Central memory CD4-positive, alpha-beta T cell (primary cell): ENCODE data around the gene ADAD2.

ENCODE experiments used
- DNase-seq: peaks from one replicate; pipeline ENCODE4 v3.0.0; 2022

ADAD2 gene

GRCh38 chr16:84226026-84226425 lies 35.1 kb downstream of the ADAD2 start:
- DNase-seq, result no peak

- no peak for DNase-seq
Observed at GRCh38 chr16:84227548-84227947, 36.6 kb downstream of the ADAD2 start.

- DNase-seq, result no peak
Observed at GRCh38 chr16:84228256-84228838, 37.4 kb downstream of the ADAD2 start.

DNA sequence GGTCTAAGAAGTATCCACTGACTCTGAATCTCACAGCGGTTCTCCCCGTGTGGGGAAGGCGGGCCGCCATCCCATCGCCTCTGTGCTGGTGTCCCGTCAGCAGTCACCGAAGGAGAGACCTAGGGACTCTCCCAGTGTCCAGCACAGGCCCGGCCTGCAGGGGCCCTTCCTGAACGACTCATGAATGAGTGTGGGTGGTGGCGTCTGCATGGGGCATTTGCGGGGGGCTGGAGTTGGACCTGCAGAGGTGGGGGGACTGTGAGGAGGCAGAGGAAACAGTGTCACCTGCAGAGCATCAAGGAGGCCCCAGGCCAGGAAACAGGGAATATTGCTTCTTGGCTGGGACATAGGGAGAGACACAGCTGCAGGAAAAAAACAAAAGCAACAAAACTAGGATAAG lies 38.5 kb downstream of the ADAD2 start:
- DNase-seq, result no peak

DNA sequence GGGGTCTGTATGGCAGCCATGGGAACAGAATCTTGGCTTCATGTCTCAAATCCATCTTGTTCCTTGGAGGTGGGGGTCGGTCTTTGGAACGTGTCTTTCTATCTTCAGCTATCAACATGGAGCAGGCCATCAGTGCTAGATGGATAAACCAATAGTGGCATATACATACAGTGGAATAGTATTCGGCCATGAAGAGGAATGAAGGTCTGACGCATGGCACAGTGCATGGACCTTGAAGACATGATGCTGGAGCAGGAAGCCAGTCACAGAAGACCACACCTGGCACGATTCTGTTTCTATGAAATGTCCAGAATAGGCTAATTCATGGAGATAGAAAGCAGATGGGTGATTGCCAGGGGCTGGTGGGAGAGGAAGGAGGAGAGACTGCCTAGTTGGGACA lies 41.1 kb downstream of the ADAD2 start:
- no peak for DNase-seq

DNA sequence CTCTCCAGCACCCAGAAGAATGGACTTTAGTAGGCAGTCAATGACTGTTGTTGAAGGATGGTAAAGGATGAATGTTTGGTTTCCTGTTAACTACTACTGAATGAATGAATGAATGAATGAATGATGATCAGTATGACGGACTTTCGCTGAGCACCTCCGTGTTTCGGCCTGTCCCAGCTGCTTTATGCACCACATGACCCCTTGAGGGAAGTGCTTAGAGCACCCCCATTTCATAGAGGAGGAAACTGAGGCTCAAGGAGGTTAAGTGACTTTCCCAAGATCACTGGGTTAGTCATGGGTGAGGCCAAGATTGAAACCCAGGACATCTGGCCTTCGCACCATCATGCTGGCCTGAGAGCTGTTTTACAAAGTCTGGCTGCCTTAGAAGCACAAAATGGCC lies 42.0 kb downstream of the ADAD2 start:
- no peak for DNase-seq

- no peak for DNase-seq
Observed at GRCh38 chr16:84233748-84234147, 42.8 kb downstream of the ADAD2 start.

- DNase-seq, result no peak
Observed at GRCh38 chr16:84234321-84235241, 43.6 kb downstream of the ADAD2 start.

DNA sequence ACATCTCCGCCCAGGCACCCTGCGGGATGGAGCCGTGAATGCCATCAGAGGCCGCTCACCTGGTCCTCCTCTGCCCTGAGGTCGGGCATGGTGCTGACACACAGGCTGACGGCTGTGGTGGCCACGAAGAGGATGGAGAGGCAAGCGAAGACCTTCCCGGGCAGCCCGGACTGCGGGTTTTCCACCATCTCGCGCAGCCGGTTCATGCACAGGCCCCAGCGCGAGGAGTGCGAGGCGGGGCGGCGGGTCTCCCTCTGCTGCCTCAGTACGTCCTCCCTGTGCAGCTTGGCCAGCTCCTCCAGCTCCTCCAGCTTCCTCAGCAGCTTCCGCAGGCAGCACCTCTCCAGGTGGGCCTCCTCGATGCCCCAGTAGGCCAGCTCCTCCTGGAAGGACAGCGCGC lies 45.7 kb downstream of the ADAD2 start:
- no peak for DNase-seq

DNA sequence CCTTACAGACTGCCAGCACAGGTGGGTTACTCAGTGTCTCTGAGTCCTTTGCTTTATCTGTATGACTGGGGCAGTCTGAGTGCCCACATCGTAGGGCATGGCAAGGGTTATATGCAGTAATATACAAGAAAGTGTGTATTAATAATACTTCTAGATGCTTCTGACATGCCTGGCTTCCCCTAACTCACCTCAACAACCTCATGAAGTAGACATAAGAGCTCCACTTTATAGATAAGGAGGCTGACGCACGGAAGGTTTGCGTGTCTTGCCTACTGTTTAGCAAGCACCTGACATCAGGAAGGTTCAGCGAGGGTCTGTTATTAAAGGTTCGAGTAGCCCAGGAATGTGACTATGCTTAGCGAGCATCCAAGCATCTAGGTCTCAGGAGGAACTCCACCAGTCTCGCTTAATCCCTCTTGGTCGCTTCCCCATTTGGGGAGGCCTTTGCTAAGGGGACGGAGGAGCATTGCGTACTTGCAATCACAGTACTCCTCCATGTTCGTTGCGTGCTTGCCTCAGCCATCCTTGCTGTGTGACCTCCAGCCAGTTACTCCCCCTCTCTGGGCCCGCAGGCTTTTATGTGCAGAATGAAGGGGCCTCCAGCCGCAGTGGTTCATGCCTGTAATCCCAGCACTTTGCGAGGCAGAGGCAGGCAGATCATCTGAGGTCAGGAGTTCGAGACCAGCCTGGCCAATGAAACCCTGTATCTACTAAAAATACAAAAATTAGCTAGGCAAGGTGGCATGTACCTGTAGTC lies 47.2 kb downstream of the ADAD2 start:
- no peak for DNase-seq

DNA sequence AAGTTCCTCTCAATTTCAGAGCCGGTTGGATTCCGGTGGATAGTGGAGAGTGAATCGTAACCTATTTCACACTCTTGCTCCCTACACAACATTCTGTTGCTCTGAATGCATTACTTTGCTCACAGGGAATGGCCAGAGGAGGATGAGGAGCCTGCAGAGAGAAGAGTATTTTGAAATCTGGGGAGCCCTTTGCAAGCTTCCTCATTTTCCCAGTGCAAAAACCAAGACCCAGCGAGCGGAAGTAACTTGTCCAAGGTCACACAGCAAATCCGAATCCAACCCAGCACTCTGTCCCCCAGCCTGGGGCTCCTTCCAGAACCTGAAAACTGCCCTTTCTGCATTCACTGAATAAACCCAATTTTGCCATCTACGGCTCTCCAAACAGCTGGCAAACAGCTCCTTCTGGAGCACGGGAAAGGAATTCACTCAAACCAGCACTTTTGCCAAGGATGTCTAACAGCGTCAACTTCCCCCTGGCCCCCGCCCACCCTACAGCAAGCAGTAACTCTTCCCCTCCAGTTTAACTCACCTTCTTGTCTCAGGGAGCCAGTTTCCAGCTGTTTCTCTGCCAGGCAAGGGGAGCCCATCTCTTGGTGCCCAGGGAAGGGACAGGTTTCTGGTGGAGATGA lies 48.3 kb downstream of the ADAD2 start:
- no peak for DNase-seq

DNA sequence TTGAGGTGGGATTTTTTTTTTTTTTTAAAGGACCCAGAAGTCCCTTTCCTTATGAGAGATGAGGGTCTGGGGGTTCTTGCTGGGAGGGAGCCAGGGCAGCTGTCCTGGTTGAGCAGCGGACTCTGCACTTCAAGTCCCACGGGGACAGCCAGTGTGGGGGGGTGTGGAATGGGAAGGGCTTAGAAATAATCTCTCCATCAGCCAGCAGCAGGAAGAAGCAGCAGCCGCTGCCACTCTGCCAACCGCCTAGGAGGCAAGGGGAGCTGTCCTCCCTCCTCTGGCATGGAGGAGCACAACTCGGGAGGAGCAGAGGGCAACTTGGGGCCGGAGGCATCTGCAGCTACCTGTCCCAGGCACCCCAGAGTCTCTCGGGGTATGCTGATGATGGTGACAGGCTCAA lies 49.0 kb downstream of the ADAD2 start, which contains the start of gene KCNG4:
TSS of gene KCNG4 (minus strand) at position 104 of the 400 bp plus-strand sequence. CDS start 2,527 bp downstream, outside the sequence.
- DNase-seq, result no peak

DNA sequence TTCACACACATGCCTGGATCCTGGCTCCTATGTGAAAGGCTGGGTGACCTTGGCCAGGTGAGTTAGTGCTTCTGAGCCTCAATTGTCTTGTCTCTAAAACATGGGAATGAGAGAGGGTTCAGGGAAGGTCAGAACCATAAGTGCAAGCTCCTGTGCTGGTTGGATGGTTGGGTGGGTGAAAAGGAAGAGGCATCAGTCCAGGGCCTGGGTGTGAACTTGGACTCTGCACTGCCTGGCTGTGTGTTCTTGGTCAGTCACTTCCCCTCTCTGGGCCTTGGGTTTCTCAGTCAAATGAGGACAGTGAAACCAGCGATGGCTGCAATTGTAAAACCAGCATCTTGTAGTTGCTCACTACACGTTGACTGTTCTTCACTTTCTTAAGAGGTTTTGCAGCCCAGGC lies 49.5 kb downstream of the ADAD2 start:
- no peak for DNase-seq

GRCh38 chr16:84241778-84242177 lies 50.8 kb downstream of the ADAD2 start:
- no peak for DNase-seq

- DNase-seq, result no peak
Observed at GRCh38 chr16:84242839-84243238, 51.9 kb downstream of the ADAD2 start.

DNA sequence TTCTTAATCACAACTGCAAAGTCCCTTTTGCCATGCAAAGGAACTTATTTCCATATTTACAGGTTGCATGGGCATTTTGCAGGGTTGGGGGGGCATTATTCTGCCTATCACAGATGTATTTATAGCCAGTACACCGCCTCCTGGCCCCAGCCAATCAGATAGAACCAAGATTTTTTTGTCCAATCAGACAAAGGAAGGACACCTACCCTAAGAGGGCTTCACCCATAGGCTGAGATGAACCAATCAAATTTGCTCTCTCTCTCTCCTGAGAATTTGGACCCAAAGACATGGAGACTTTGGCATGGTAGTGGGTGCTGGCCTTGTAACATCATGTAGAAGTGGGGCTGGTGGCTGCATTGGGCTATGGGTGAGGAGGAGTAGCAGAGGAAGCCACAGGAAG lies 52.8 kb downstream of the ADAD2 start:
- DNase-seq, result no peak

GRCh38 chr16:84244728-84245127 lies 53.8 kb downstream of the ADAD2 start:
- no peak for DNase-seq

DNA sequence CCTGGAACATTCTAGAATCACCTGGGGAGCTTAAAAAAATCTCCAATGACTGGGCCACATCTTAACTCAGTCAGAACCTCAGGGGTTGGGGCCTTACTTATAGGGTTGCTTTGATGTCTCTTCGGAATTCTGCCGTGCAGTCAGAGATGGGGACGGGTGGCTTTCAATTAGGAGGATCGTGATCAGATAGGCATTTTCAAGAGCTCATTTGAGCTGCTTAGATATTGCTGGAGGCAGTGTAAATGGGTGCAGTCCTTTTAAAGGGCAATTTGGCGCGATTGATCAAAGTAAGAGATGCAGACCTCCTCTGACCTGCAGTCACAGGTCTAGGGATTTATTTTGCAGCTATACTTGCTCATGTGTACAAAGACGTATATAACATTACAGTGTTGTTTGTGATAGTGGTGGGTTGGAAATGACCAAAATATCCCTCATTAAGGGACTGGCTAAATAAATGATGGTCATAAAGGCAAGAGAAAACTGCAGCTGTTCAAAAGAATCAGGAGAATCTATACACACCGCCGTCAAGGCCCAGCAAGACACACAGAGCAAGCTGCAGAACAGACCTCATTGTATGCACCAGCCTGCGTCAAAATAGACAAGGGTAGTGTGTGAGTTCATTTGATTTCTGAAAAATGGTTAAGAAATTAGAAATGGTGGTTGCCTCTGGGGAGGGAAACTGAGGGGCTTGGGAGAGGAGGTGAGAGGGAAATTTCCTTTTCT lies 55.2 kb downstream of the ADAD2 start:
- DNase-seq, result no peak

GRCh38 chr16:84246679-84247077 lies 55.7 kb downstream of the ADAD2 start:
- DNase-seq, result no peak
